DOHH2 (cell line): ENCODE data around the gene PAK2.

Source experiments
- EZH2phosphoT487 ChIP-seq: fragments of 200-600 bp; sonication (generic); IDR thresholded peaks from 2 replicates; pipeline ENCODE4 v1.6.1; 2017; ENCODE audit warnings: borderline replicate concordance, mild to moderate bottlenecking, antibody characterized with exemption, low read length, moderate library complexity, mixed read lengths
- TF ChIP-seq, protein P1 (sequence below): fragments of 200-600 bp; sonication (generic); IDR thresholded peaks from one replicate; pipeline ENCODE4 v1.5.1; 2014; ENCODE audit warnings: antibody characterized with exemption, mild to moderate bottlenecking, low read depth, low read length; ENCODE audit not compliant: poor library complexity, severe bottlenecking

DNA sequence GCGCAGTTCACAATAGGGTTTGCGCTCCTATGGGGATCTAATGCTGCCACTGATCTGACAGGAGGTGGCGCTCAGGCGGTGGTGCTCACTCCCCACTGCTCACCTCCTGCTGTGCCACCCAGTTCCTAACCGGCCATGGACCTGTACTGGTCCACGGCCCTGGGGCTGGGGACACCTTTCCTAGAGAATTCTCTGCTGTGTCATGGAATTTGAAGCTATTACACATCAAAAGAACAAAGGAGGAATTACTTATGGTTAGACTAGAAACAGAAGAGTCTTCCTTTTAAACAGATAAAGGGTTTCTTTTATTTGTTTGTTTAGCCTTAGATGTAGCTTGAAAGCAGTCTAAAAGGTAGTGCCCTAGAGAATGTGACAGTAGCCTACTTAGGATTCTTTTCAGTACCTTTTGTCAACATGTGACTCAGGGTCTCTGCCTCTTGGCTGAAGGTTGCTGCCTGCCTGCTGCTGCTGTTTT is 50.3 kb downstream of the PAK2 start:
- TF ChIP-seq, protein P1, sequence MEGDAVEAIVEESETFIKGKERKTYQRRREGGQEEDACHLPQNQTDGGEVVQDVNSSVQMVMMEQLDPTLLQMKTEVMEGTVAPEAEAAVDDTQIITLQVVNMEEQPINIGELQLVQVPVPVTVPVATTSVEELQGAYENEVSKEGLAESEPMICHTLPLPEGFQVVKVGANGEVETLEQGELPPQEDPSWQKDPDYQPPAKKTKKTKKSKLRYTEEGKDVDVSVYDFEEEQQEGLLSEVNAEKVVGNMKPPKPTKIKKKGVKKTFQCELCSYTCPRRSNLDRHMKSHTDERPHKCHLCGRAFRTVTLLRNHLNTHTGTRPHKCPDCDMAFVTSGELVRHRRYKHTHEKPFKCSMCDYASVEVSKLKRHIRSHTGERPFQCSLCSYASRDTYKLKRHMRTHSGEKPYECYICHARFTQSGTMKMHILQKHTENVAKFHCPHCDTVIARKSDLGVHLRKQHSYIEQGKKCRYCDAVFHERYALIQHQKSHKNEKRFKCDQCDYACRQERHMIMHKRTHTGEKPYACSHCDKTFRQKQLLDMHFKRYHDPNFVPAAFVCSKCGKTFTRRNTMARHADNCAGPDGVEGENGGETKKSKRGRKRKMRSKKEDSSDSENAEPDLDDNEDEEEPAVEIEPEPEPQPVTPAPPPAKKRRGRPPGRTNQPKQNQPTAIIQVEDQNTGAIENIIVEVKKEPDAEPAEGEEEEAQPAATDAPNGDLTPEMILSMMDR: no peak
- no peak for TF ChIP-seq EZH2phosphoT487
